ENCODE results near the gene PIF1. TPM values are rescaled to one million over a fixed set of nuclear protein-coding genes. Genes with fewer than 3 reads are reported as not detected.
A peak's percentile ranks its signal among the peaks of the same experiment; 100 is the strongest.

Gene PIF1
- total RNA-seq, 2 donors from 2014 or later = 1.1 to 9.0 TPM

DNA sequence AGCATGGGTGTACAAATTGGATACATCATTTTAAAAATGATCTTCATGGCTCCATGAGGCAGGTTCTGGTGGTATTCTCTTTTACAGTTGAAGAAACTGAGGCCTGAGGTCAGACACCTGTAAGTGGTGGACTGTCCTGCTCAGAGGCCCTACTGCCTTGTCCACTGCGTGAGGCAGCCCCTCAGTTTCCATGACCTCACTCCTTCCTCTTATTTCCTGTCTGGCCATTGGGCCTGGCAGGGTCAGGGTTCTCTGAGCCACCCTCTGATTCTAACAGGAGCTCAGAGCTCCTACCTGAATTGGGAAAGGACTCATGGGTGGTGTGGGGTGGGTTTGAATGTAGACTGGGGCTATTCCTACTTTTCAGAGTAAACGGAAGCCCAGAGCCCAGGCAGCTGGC is 33.8 kb upstream of the PIF1 start:
- H3K4me1 ChIP-seq (ENCODE audit: control insufficient read depth in 1 of 2, low read depth in 2 of 2) = peaks cover 35 to 40% of the 10 kb centered on the region in 2 donors
- no peaks in the 10 kb centered on the region for H3K27me3 ChIP-seq (replicated peaks; ENCODE audit: insufficient read depth)
- no peaks in the 10 kb centered on the region for H3K9me3 ChIP-seq
- DNase-seq (ENCODE audit: low spot score) (no peak), ATAC-seq (ENCODE audit: insufficient number of reproducible peaks, low FRiP score, low read depth) (no peak)
- H3K4me3 ChIP-seq = no peak overlapping the region
- TF ChIP-seq, protein P1, sequence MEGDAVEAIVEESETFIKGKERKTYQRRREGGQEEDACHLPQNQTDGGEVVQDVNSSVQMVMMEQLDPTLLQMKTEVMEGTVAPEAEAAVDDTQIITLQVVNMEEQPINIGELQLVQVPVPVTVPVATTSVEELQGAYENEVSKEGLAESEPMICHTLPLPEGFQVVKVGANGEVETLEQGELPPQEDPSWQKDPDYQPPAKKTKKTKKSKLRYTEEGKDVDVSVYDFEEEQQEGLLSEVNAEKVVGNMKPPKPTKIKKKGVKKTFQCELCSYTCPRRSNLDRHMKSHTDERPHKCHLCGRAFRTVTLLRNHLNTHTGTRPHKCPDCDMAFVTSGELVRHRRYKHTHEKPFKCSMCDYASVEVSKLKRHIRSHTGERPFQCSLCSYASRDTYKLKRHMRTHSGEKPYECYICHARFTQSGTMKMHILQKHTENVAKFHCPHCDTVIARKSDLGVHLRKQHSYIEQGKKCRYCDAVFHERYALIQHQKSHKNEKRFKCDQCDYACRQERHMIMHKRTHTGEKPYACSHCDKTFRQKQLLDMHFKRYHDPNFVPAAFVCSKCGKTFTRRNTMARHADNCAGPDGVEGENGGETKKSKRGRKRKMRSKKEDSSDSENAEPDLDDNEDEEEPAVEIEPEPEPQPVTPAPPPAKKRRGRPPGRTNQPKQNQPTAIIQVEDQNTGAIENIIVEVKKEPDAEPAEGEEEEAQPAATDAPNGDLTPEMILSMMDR (IDR thresholded peaks at IDR 0.05) = no peak
- H3K36me3 ChIP-seq = peaks cover 31% of the 10 kb centered on the region
- H3K27ac ChIP-seq = peak overlapping the region in 1 of 2 donors; percentile 13

DNA sequence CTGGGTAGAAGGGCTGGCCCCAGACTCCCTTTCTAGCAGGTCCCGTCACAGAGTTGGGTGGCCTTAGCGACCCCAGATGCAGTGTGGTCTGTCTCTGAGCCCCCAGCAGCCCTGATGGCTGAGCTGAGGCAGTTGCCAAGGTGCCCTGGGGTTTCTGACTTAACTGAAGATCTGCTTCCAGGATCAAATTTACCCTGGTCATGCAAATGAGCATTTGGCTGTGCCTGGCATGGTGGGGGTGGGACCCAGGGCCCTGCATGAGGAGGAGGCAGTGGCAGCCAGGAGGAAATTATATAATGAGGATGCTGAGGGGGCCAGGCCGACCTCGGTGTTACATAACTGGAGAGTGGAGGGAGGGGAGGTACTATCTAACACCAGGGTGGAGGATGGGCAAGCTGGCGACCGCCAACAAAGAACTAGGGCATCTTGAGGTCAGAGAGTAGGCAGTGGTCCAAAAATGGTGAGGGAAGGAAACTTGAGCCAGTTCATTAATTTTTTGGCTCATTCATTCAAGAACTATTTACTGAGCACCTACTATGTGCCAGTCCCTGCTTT is 32.7 kb upstream of the PIF1 start:
- Histone ChIP-seq H3K36me3 (peaks cover 27% of the 10 kb centered on the region), H3K27me3 (replicated peaks; ENCODE audit: insufficient read depth) (no peaks in the 10 kb centered on the region), H3K9me3 (no peaks in the 10 kb centered on the region), H3K27ac (peak overlapping the region; percentile 86 to 97), H3K4me1 (ENCODE audit: control insufficient read depth in 1 of 2, low read depth in 2 of 2) (peaks cover 41 to 51% of the 10 kb centered on the region in 2 donors), H3K4me3 (no peak overlapping the region)
- ATAC-seq (ENCODE audit: insufficient number of reproducible peaks, low FRiP score, low read depth) = no peak
- DNase-seq (ENCODE audit: low spot score) = no peak
- TF ChIP-seq, protein P1 (IDR thresholded peaks at IDR 0.05) = no peak

DNA sequence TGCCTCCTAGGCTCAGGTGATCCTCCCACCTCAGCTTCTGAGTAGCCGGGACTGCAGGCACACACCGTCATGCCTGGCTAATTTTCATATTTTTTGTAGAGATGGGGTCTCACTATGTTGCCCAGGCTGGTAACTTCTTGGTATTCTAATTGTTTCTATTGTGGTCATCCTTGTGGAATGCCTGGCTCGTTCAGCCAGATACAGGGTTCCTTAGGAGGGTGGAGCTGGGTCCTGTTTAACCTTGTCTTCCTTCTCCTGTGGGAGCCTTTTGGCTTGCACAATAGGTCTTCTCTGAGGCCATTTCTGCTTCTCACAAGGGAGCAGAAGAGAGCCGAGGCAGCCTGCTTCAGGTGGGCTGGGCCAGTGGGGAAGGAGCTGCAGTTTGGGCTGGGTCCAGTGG is 32.0 kb upstream of the PIF1 start:
- H3K4me1 ChIP-seq (ENCODE audit: control insufficient read depth in 1 of 2, low read depth in 2 of 2) = peaks cover 41 to 51% of the 10 kb centered on the region in 2 donors
- no peaks in the 10 kb centered on the region for H3K9me3 ChIP-seq
- H3K4me3 ChIP-seq = no peak overlapping the region
- TF ChIP-seq, protein P1 (IDR thresholded peaks at IDR 0.05) = no peak
- peaks cover 27% of the 10 kb centered on the region for H3K36me3 ChIP-seq
- ATAC-seq (ENCODE audit: insufficient number of reproducible peaks, low FRiP score, low read depth) (no peak), DNase-seq (ENCODE audit: low spot score) (no peak)
- peak overlapping the region; percentile 86 to 97 for H3K27ac ChIP-seq
- H3K27me3 ChIP-seq (replicated peaks; ENCODE audit: insufficient read depth) = no peaks in the 10 kb centered on the region

DNA sequence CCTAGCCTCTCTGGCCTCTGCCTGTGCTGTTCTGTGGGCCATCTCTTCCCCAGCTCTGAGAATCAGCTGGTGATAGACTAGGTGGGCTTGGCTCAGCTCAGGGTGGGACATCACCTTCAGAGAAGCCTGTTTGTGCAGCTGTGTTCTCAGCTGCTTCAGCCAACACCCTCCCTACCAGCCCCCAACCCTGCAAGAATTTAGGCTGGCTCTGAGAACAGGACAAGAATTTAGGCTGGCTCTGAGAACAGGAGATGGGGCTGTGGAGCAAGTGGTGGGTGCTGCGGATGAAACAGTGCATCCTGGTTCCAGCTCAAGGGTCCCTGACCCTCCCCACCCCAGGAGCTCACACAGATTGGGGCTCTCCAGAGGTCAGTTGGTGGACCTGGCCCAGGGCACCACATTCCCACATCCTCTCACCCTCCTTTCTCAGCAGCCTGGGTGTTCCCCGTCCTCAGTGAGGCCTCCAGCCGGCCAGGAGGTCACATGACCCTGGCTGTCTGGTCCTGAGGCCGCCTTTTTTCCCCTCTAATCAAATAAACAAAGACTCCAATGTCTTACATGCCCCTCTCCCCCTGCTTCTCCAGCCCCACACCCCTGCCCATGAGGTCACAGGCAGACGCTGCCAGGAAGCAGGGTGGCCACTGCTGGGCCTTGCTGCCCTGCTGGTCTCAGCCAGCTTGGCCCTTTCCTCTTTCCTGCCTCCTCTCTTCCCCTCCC is 31.1 kb upstream of the PIF1 start:
- no peak for ATAC-seq (ENCODE audit: insufficient number of reproducible peaks, low FRiP score, low read depth)
- TF ChIP-seq, protein P1 (IDR thresholded peaks at IDR 0.05) = no peak
- peak overlapping the region; percentile 86 to 97 for H3K27ac ChIP-seq
- no peak overlapping the region for H3K4me3 ChIP-seq
- peaks cover 41 to 57% of the 10 kb centered on the region in 2 donors for H3K4me1 ChIP-seq (ENCODE audit: control insufficient read depth in 1 of 2, low read depth in 2 of 2)
- no peaks in the 10 kb centered on the region for H3K27me3 ChIP-seq (replicated peaks; ENCODE audit: insufficient read depth)
- DNase-seq (ENCODE audit: low spot score) = no peak
- H3K36me3 ChIP-seq = peaks cover 27% of the 10 kb centered on the region
- no peaks in the 10 kb centered on the region for H3K9me3 ChIP-seq

DNA sequence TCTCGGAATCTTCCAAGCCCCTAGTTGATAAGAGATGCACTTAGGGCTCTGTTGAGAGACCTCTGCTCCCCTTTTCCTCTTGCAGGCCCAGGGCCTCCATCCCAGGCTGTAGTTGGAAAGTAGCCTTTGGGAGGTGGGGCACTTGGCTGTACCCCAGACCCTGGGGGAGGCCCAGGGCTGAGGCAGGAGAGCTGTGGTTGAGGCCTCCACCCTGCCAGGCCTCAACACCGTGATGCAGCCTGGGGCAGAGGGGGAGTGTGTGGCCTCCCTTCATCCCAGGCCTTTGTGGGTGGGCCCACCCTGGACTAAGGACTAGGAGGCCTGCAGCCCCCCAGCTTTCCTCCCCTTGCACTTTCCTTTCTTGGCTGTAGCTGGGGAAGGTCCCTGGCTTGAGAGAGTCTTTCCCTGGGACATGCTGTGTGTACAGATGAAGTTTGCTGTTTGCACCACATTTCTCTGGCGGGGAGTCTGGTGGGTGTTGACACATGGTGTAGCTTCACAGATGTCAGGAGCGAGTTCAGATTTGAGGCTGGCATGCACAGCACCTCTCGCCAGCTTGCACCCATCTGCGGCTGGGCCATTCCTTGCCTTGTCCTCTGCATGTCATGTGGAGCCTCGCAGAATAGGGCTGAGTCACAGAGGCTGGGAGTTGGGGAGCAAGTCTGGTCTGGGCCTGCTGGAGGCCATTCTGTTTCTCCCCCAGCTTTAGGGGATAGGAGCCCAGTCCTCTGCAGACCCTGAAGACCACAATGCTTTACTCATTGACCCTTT is 29.9 kb upstream of the PIF1 start:
- TF ChIP-seq, protein P1 (IDR thresholded peaks at IDR 0.05) = no peak
- no peak overlapping the region for H3K4me3 ChIP-seq
- H3K36me3 ChIP-seq = peaks cover 19% of the 10 kb centered on the region
- no peaks in the 10 kb centered on the region for H3K9me3 ChIP-seq
- no peak for DNase-seq (ENCODE audit: low spot score)
- no peak for ATAC-seq (ENCODE audit: insufficient number of reproducible peaks, low FRiP score, low read depth)
- H3K27me3 ChIP-seq (replicated peaks; ENCODE audit: insufficient read depth) = no peaks in the 10 kb centered on the region
- H3K4me1 ChIP-seq (ENCODE audit: control insufficient read depth in 1 of 2, low read depth in 2 of 2) = peaks cover 48 to 69% of the 10 kb centered on the region in 2 donors
- peak overlapping the region; percentile 86 to 97 for H3K27ac ChIP-seq
